ENCODE data around the gene TTBK2. TPM values are rescaled to one million over a fixed set of nuclear protein-coding genes. Genes with fewer than 3 reads are reported as not detected.

The TTBK2 gene
- total RNA-seq, 2 experiments from 2014 or later, result 9.7 to 10.5 TPM

DNA sequence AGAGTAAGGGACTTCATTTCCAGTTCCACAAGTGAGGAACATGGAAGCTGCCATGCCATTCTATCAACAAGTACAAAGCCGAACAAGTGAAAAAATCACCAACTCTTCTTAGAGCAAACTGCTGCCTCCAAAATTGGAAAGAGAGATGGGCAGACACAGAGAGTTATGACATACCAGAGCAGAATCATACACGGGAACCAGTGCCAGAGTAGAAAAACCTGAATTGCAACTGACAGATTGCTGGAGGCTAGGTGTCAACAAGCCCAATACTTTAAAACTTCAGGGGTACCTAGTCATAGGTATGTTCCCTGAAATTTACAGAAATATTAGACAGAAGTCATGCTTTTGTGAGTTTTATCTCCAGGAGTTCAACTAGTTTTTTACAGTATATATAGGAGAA is 62.0 kb downstream of the TTBK2 start:
- no peaks in the 10 kb centered on the region for H3K27me3 Mint-ChIP-seq
- intact Hi-C loops (cut with DNase I, micrococcal nuclease), result no loop called here
- ChIA-PET CTCF (no interaction called here), POLR2A (no interaction called here)
- DNase-seq (no peak), ATAC-seq (no peak)
- no peaks in the 10 kb centered on the region for H3K9me3 Mint-ChIP-seq (ENCODE audit: low read depth)
- no peak overlapping the region for H3K4me3 Mint-ChIP-seq
- H3K36me3 Mint-ChIP-seq (ENCODE audit: low read depth), result peaks cover 23% of the 10 kb centered on the region
- H3K4me1 Mint-ChIP-seq, result no peaks in the 10 kb centered on the region
- no peak overlapping the region for H3K27ac Mint-ChIP-seq

DNA sequence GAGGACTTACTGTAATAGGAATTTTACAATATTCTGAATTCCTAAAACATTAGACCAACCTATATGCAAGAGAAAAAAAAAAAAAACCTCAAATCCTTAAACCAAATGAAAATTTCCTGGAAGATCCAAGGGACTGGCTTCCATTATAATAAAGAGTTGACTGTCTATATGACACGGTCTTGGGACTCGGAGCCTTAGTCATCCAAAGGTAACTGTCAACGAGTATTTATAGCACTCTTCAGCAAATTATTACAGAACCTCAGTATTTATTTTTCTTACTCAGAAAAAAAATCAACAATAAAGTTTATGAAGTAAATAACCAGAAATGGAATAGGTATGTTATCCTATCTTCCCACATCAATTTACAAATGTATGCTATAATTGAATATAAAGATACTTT is 66.0 kb downstream of the TTBK2 start:
- DNase-seq (no peak), ATAC-seq (no peak)
- Mint-ChIP-seq H3K27ac (no peak overlapping the region), H3K4me1 (no peaks in the 10 kb centered on the region), H3K4me3 (no peak overlapping the region), H3K36me3 (ENCODE audit: low read depth) (peaks cover 12% of the 10 kb centered on the region), H3K27me3 (no peaks in the 10 kb centered on the region), H3K9me3 (ENCODE audit: low read depth) (no peaks in the 10 kb centered on the region)
- POLR2A ChIA-PET, result no interaction called here
- CTCF ChIA-PET, result no interaction called here
- intact Hi-C loops (cut with DNase I, micrococcal nuclease), result no loop called here

- ChIA-PET POLR2A (no interaction called here), CTCF (no interaction called here)
- intact Hi-C loops (cut with DNase I, micrococcal nuclease), result no loop called here
- no peaks in the 10 kb centered on the region for H3K27me3 Mint-ChIP-seq
- H3K4me3 Mint-ChIP-seq, result no peak overlapping the region
- no peaks in the 10 kb centered on the region for H3K4me1 Mint-ChIP-seq
- peaks cover 7% of the 10 kb centered on the region for H3K36me3 Mint-ChIP-seq (ENCODE audit: low read depth)
- no peak for ATAC-seq
- H3K27ac Mint-ChIP-seq, result no peak overlapping the region
- no peaks in the 10 kb centered on the region for H3K9me3 Mint-ChIP-seq (ENCODE audit: low read depth)
- no peak for DNase-seq
Measured at GRCh38 chr15:42849836-42850235, 70.7 kb downstream of the TTBK2 start.

DNA sequence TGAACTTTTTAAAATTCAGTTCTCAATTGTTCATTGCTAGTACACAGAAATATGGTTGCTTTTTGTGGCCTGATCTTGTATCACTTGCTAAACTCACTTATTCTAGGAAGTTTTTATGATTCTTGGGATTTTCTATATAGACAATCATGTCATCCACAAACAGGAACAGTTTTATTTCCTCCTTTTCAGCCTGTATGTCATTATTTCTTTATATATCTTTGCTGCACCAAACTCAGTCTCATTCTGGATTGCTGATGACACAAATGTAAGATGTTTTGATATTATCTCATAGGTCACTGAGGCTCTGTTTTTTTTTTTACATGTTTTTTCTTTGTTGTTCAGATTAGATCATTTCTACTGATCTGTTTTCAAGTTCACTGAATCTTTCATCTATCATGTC is 71.7 kb downstream of the TTBK2 start:
- intact Hi-C loops (cut with DNase I, micrococcal nuclease), result no loop called here
- ATAC-seq (no peak), DNase-seq (no peak)
- POLR2A ChIA-PET, result no interaction called here
- no peaks in the 10 kb centered on the region for H3K27me3 Mint-ChIP-seq
- H3K27ac Mint-ChIP-seq, result no peak overlapping the region
- no peaks in the 10 kb centered on the region for H3K4me1 Mint-ChIP-seq
- CTCF ChIA-PET, result no interaction called here
- H3K4me3 Mint-ChIP-seq, result no peak overlapping the region
- H3K36me3 Mint-ChIP-seq (ENCODE audit: low read depth), result peaks cover 7% of the 10 kb centered on the region
- H3K9me3 Mint-ChIP-seq (ENCODE audit: low read depth), result no peaks in the 10 kb centered on the region

DNA sequence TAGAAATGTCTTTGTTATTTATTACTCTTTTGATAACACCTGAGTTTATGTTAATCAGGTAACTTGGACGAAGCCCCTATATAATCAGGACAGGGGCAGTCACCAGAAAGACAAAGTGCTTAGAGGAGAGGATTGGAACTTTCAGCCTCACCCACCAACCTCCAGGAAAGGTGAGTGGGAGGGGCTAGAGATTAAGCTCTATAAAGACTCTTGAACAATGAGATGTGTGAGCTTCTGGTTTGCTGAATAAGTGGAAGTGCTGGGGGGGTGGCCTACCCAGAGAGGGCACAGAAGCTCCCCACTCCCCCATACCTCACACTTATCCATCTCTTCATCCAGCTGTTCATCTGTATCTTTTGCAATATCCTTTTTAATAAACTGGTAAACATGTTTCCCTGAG is 73.9 kb downstream of the TTBK2 start:
- Mint-ChIP-seq H3K36me3 (ENCODE audit: low read depth) (peaks cover 7% of the 10 kb centered on the region), H3K4me3 (no peak overlapping the region), H3K4me1 (no peaks in the 10 kb centered on the region), H3K9me3 (ENCODE audit: low read depth) (no peaks in the 10 kb centered on the region), H3K27me3 (no peaks in the 10 kb centered on the region), H3K27ac (no peak overlapping the region)
- ChIA-PET CTCF (no interaction called here), POLR2A (no interaction called here)
- intact Hi-C loops (cut with DNase I, micrococcal nuclease), result no loop called here
- no peak for ATAC-seq
- no peak for DNase-seq

DNA sequence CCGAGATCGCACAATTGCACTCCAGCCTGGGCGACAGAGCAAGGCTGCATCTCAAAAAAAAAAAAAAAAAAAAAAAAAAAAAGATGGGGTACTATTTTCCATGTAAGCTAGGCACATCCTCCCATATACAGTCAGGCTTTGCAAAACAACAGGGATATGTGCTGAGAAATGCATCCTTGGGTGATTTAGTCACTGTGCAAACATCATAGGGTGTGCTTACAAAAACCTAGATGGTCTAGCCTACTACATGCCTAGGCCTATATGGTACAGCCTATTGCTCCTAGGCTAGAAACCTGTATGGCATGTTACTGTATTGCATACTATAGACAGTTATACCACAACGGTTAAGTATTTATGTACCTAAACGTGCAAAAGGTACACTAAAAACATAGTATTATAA is 75.0 kb downstream of the TTBK2 start:
- no peaks in the 10 kb centered on the region for H3K9me3 Mint-ChIP-seq (ENCODE audit: low read depth)
- no peak overlapping the region for H3K27ac Mint-ChIP-seq
- no peaks in the 10 kb centered on the region for H3K4me1 Mint-ChIP-seq
- peaks cover 5% of the 10 kb centered on the region for H3K36me3 Mint-ChIP-seq (ENCODE audit: low read depth)
- no peaks in the 10 kb centered on the region for H3K27me3 Mint-ChIP-seq
- DNase-seq (no peak), ATAC-seq (no peak)
- intact Hi-C loops (cut with DNase I, micrococcal nuclease), result no loop called here
- CTCF ChIA-PET, result interaction anchor here (0.9 kb wide), 1 partner anchor 10 kb away, joined by 3 read pairs; no protein-coding TSS in a partner anchor
- POLR2A ChIA-PET, result no interaction called here
- no peak overlapping the region for H3K4me3 Mint-ChIP-seq

DNA sequence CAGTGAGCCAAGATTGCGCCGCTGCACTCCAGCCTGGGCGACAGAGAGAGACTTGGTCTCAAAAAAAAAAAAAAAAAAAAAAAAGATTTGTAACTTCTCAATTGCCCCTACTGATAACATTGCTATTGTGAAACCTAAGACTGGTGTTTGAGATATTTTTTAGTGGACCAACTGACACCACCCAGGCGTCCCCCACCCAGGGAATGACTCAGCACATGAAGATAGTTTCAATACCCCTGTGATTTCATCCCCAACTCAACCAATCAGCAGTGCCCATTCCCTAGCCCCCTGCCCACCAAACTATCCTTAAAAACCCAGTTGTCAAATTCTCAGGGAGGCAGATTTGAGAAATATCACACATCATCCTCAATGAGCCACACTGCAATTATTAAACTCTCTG is 76.9 kb downstream of the TTBK2 start:
- CTCF ChIA-PET, result interaction anchor here (1.3 kb wide), 1 partner anchor 83 kb away, joined by 3 read pairs; no protein-coding TSS in a partner anchor
- POLR2A ChIA-PET, result no interaction called here
- Mint-ChIP-seq H3K27ac (no peak overlapping the region), H3K36me3 (ENCODE audit: low read depth) (no peaks in the 10 kb centered on the region), H3K4me1 (no peaks in the 10 kb centered on the region), H3K27me3 (no peaks in the 10 kb centered on the region), H3K4me3 (no peak overlapping the region), H3K9me3 (ENCODE audit: low read depth) (no peaks in the 10 kb centered on the region)
- intact Hi-C loops (cut with DNase I, micrococcal nuclease), result no loop called here
- DNase-seq (no peak), ATAC-seq (no peak)

DNA sequence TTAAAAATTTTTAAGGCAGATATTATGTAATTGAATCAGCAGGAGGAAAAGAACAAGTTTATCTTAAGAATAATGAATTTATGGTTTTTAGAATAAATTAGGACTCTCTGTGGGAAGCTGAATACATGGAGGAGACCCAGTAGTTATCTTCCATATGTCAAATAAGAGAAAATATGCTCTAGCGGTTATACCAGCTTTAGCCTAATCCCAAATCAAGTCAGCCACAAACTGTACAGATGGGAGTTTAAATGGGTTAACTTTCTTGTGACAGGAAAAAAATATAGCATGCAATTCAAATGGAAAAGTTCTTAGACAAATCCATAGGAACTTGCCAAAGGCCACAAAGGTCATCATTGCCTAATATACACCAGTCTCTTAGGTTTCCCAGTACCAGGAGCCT is 84.3 kb downstream of the TTBK2 start:
- no peak for ATAC-seq
- Mint-ChIP-seq H3K9me3 (ENCODE audit: low read depth) (no peaks in the 10 kb centered on the region), H3K27me3 (no peaks in the 10 kb centered on the region), H3K36me3 (ENCODE audit: low read depth) (peaks cover 3% of the 10 kb centered on the region), H3K4me1 (no peaks in the 10 kb centered on the region), H3K27ac (no peak overlapping the region), H3K4me3 (no peak overlapping the region)
- POLR2A ChIA-PET, result no interaction called here
- intact Hi-C loops (cut with DNase I, micrococcal nuclease), result no loop called here
- CTCF ChIA-PET, result interaction anchor here (0.8 to 1.1 kb wide), 3 partner anchors 9 to 449 kb away, joined by 3 read pairs; no protein-coding TSS in a partner anchor
- DNase-seq, result no peak

DNA sequence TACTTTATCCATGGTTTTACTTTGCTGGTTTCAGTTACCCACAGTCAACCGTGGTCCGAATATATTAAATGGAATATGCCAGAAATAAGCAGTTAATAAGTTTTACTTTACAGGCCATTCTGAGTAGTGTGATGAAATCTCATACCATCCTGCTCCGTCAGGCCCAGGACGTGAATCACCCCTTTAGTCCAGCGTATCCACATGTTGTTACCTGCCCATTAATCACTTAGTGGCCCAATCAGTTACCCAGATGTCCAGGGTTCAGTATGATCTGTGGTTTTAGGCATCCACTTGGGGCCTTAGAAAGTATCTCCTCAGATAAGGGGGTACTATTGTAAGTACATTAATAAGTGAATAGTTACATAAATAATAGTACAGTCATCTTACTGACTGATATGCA is 88.0 kb downstream of the TTBK2 start:
- peaks cover 1% of the 10 kb centered on the region for H3K36me3 Mint-ChIP-seq (ENCODE audit: low read depth)
- ChIA-PET POLR2A (no interaction called here), CTCF (no interaction called here)
- DNase-seq (no peak), ATAC-seq (no peak)
- H3K9me3 Mint-ChIP-seq (ENCODE audit: low read depth), result no peaks in the 10 kb centered on the region
- no peak overlapping the region for H3K4me3 Mint-ChIP-seq
- no peak overlapping the region for H3K27ac Mint-ChIP-seq
- intact Hi-C loops (cut with DNase I, micrococcal nuclease), result no loop called here
- H3K27me3 Mint-ChIP-seq, result no peaks in the 10 kb centered on the region
- no peaks in the 10 kb centered on the region for H3K4me1 Mint-ChIP-seq

GRCh38 chr15:42826251-42826890 is 94.2 kb downstream of the TTBK2 start:
- intact Hi-C loops (cut with DNase I, micrococcal nuclease), result no loop called here
- ATAC-seq (peak; percentile 23), DNase-seq (no peak)
- Mint-ChIP-seq H3K4me3 (no peak overlapping the region), H3K27ac (no peak overlapping the region), H3K4me1 (no peaks in the 10 kb centered on the region), H3K27me3 (no peaks in the 10 kb centered on the region), H3K9me3 (ENCODE audit: low read depth) (no peaks in the 10 kb centered on the region), H3K36me3 (ENCODE audit: low read depth) (peaks cover 20% of the 10 kb centered on the region)
- ChIA-PET CTCF (interaction anchor here (0.5 to 0.7 kb wide), 2 partner anchors 183 to 364 kb away, joined by 3 read pairs; no protein-coding TSS in a partner anchor), POLR2A (no interaction called here)

DNA sequence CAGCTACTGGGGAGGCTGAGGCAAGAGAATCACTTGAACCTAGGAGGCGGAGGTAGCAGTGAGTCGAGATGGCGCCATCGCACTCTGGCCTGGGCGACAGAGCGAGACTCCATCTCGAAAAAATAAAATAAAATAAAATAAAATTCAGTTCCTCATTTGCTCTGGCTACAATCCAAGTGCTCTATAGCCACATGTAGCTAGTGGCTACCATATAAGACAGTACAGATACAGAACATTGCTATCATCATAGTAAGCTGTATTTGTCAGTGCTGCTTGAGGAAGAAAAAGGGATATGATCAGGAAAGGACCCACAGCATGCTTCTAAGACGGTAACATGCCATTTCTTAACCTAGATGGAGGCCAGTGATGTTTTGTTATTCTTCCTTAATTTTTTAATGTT is 95.0 kb downstream of the TTBK2 start:
- no peak for DNase-seq
- Mint-ChIP-seq H3K36me3 (ENCODE audit: low read depth) (peaks cover 23% of the 10 kb centered on the region), H3K27me3 (no peaks in the 10 kb centered on the region), H3K4me1 (no peaks in the 10 kb centered on the region), H3K9me3 (ENCODE audit: low read depth) (no peaks in the 10 kb centered on the region), H3K27ac (no peak overlapping the region), H3K4me3 (no peak overlapping the region)
- ATAC-seq, result no peak
- intact Hi-C loops (cut with DNase I, micrococcal nuclease), result no loop called here
- POLR2A ChIA-PET, result no interaction called here
- CTCF ChIA-PET, result interaction anchor here (0.5 to 1.0 kb wide), 2 partner anchors 17 to 182 kb away, joined by 3 read pairs; no protein-coding TSS in a partner anchor

- H3K27me3 Mint-ChIP-seq, result no peaks in the 10 kb centered on the region
- no peaks in the 10 kb centered on the region for H3K4me1 Mint-ChIP-seq
- H3K4me3 Mint-ChIP-seq, result no peak overlapping the region
- ATAC-seq (no peak), DNase-seq (no peak)
- CTCF ChIA-PET, result interaction anchor here (0.8 kb wide), 2 partner anchors 12 to 22 kb away, joined by 3 read pairs; no protein-coding TSS in a partner anchor
- peaks cover 16% of the 10 kb centered on the region for H3K36me3 Mint-ChIP-seq (ENCODE audit: low read depth)
- POLR2A ChIA-PET, result no interaction called here
- H3K27ac Mint-ChIP-seq, result no peak overlapping the region
- no peaks in the 10 kb centered on the region for H3K9me3 Mint-ChIP-seq (ENCODE audit: low read depth)
- intact Hi-C loops (cut with DNase I, micrococcal nuclease), result no loop called here
Measured at GRCh38 chr15:42820811-42821210, 99.8 kb downstream of the TTBK2 start.

Data from activated CD4-positive, alpha-beta T cell treated with anti-CD3 and anti-CD28 coated beads for 36 hours (primary cell).